Astrocyte of the cerebellum (primary cell): ENCODE data around the gene OR7G2.

Source experiments
- DNase-seq: peaks from one replicate; pipeline ENCODE4 v3.0.0-alpha.2; 2011; ENCODE audit warnings: low read depth
- H3K4me3 ChIP-seq: 2 replicates; pipeline ENCODE4 v1.5.1; 2011; ENCODE audit warnings: mild to moderate bottlenecking, low read depth, low read length, moderate library complexity
- CTCF ChIP-seq: IDR thresholded peaks from 2 replicates; pipeline ENCODE4 v1.5.1; 2012; ENCODE audit warnings: low read length, low read depth, moderate library complexity, mild to moderate bottlenecking; ENCODE audit errors: missing control alignments
- in situ Hi-C: cut with HindIII; loops from 2 replicates; pipeline ENCODE4 v1.10.0; 2017; ENCODE audit warnings: low sequenced_read_pairs

The OR7G2 gene

GRCh38 chr19:9146882-9147281 is 39.6 kb upstream of the OR7G2 start:
- no peak overlapping the region for H3K4me3 ChIP-seq
- in situ Hi-C loops: no loop called here
- DNase-seq: no peak
- TF ChIP-seq CTCF: no peak

- no peak for DNase-seq
- in situ Hi-C loops: no loop called here
- TF ChIP-seq CTCF: no peak
- no peak overlapping the region for H3K4me3 ChIP-seq
Observed at GRCh38 chr19:9144920-9145319, 37.6 kb upstream of the OR7G2 start.

GRCh38 chr19:9140159-9140874 is 33.0 kb upstream of the OR7G2 start, which contains the start of gene ZNF317:
TSS of gene ZNF317 (plus strand) at chr19:9140397. CDS start at chr19:9156017, 15,620 bp downstream.
- peak; percentile 86 for DNase-seq
- H3K4me3 ChIP-seq: peak within 1 kb of the TSS; percentile 65
- in situ Hi-C loops: no loop called here

DNA sequence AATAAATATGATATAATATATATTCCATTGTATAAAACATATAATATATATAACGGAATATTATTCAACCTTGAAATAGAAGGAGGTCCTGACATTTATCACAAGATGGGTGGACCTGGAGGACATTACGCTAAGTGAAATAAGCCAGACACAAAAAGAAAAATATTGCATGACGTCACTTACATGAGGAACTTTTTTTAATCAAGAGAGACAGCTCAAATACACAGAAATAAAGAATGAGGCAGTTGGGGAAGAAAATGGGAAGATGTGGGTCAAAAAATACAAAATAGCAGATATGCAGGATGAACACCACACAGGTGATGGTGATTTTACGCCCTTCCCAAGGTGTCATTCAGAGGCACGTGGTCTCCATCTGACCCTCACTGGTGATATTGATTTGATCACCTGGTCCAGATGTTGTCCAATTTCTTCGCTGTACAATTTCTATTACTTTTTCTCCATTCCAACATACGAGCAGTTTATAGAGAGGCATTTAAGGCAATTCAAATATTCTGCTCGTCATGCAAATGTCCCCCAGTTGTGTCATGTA is 32.4 kb upstream of the OR7G2 start:
- TF ChIP-seq CTCF: no peak
- peak overlapping the region; percentile 65 for H3K4me3 ChIP-seq
- DNase-seq: no peak
- in situ Hi-C loops: no loop called here

More at GRCh38 chr19:9140159-9140874, 33.0 kb upstream of the OR7G2 start, which contains the start of gene ZNF317:
- TF ChIP-seq CTCF: no peak

GRCh38 chr19:9132422-9132821 is 25.1 kb upstream of the OR7G2 start:
- no peak for DNase-seq
- no peak overlapping the region for H3K4me3 ChIP-seq
- in situ Hi-C loops: no loop called here
- TF ChIP-seq CTCF: no peak

DNA sequence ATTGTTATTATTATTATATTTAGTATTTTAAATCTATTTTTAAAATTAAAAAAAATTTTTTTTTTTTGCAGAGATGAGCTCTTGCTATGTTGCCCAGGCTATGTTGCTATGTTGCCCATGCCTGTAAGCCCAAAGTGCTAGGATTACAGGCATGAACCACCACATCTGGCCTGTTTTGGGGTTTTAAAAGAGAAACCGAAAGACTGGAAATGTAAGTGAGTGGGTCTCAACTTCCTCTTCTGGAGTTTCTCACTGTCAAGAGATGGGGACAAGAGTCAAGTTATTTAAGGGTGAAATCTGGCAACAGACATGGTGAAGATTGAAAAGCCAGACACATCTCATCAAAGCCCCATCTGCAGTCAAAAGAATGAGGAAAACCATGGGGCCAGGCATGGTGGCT is 23.7 kb upstream of the OR7G2 start:
- in situ Hi-C loops: no loop called here
- DNase-seq: no peak
- TF ChIP-seq CTCF: no peak
- H3K4me3 ChIP-seq: no peak overlapping the region
